ENCODE measurements around the gene SORL1.

- TF ChIP-seq, protein P1, sequence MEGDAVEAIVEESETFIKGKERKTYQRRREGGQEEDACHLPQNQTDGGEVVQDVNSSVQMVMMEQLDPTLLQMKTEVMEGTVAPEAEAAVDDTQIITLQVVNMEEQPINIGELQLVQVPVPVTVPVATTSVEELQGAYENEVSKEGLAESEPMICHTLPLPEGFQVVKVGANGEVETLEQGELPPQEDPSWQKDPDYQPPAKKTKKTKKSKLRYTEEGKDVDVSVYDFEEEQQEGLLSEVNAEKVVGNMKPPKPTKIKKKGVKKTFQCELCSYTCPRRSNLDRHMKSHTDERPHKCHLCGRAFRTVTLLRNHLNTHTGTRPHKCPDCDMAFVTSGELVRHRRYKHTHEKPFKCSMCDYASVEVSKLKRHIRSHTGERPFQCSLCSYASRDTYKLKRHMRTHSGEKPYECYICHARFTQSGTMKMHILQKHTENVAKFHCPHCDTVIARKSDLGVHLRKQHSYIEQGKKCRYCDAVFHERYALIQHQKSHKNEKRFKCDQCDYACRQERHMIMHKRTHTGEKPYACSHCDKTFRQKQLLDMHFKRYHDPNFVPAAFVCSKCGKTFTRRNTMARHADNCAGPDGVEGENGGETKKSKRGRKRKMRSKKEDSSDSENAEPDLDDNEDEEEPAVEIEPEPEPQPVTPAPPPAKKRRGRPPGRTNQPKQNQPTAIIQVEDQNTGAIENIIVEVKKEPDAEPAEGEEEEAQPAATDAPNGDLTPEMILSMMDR (IDR thresholded peaks at IDR 0.05): no peak
- TF ChIP-seq POLR2AphosphoS5 (IDR thresholded peaks at IDR 0.05) (no peak), POLR2A (IDR thresholded peaks at IDR 0.05) (no peak)
These were observed 14.4 kb upstream of the SORL1 start for GRCh38 chr11:121437686-121438078.

Measured in gastroesophageal sphincter (tissue), 3 donors.